ACC112 (cell line): ENCODE results near the gene SLCO4A1.

Experiments used
- H2AFZ ChIP-seq: fragments of 200-600 bp; sonication (generic); one replicate; pipeline ENCODE4 v1.6.0; 2017; ENCODE audit warnings: antibody characterized with exemption, low read length; ENCODE audit not compliant: unreplicated experiment
- H3K27ac ChIP-seq: fragments of 200-600 bp; sonication (generic); 2 replicates; pipeline ENCODE4 v1.5.1; 2014; ENCODE audit warnings: low read depth, mild to moderate bottlenecking, antibody characterized with exemption, low read length, moderate library complexity
- H3K27me3 ChIP-seq: fragments of 200-600 bp; sonication (generic); 2 replicates; pipeline ENCODE4 v1.6.1; 2014; ENCODE audit warnings: mild to moderate bottlenecking, antibody characterized with exemption, low read length, moderate library complexity, mixed read lengths; ENCODE audit not compliant: insufficient read depth
- H3K36me3 ChIP-seq: fragments of 200-600 bp; sonication (generic); 2 replicates; pipeline ENCODE4 v1.6.1; 2016; ENCODE audit warnings: mild to moderate bottlenecking, antibody characterized with exemption, low read length, moderate library complexity, mixed read lengths; ENCODE audit not compliant: insufficient read depth
- H3K4me1 ChIP-seq: fragments of 200-600 bp; sonication (generic); one replicate; pipeline ENCODE4 v1.6.1; 2016; ENCODE audit warnings: low read length, mixed read lengths; ENCODE audit not compliant: insufficient read depth, unreplicated experiment, control insufficient read depth
- H3K4me3 ChIP-seq: fragments of 200-600 bp; sonication (generic); 2 replicates; pipeline ENCODE4 v1.5.1; 2014; ENCODE audit warnings: mild to moderate bottlenecking, low read depth, low read length
- H3K79me2 ChIP-seq: fragments of 200-600 bp; sonication (generic); one replicate; pipeline ENCODE4 v1.6.0; 2016; ENCODE audit warnings: low read length; ENCODE audit not compliant: control insufficient read depth, unreplicated experiment, insufficient read depth

The SLCO4A1 gene

DNA sequence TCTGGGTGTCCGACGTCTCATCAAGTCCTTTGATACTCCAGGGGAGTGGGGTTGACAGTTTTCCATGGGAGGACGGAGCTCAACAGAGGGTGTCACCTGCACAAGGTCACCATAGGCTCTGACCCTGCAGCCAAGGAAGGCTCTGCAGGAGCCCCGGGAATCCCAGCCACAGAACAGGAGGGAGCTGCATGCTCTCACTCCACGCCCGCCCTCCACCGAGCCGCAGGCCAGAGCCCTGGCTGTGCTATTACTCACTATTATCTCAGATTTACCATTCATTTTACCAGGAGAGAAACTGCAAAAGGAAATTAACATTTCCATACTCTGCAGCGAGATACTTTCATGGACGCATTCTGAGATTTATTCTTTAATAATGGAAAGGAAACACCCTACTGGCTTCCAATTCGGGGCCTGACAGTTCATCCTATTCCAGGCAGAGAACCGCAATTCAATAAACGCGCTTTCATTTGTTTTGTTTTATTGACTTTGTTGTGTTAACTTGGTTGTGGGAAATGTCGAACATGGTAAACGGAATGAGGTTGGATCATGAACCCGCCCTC is 48.0 kb downstream of the SLCO4A1 start:
- no peak overlapping the region for H2AFZ ChIP-seq
- H3K36me3 ChIP-seq, result no peaks in the 10 kb centered on the region
- no peak overlapping the region for H3K27ac ChIP-seq
- peaks cover 21% of the 10 kb centered on the region for H3K27me3 ChIP-seq
- H3K4me3 ChIP-seq, result no peak overlapping the region
- no peaks in the 10 kb centered on the region for H3K4me1 ChIP-seq
- no peaks in the 10 kb centered on the region for H3K79me2 ChIP-seq

DNA sequence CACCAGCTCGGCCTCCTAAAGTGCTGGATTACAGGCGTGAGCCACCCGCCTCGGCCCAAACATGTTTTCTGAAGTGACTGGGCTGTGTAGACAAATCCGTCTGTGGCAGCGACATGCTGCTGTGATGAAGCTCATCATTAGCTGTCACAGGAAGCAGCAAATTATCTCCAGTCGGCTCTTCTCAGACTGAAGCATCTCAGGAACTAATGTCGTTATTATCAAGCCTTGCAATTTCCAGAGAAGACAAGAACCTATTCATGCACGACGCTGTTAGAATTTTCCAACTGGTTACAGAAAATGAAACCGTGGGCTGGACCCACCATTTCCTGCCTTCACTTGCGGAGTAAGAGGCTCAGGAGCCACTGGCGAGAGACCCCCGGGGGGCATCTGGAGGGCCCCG is 49.2 kb downstream of the SLCO4A1 start:
- no peak overlapping the region for H3K4me3 ChIP-seq
- H2AFZ ChIP-seq, result no peak overlapping the region
- H3K4me1 ChIP-seq, result no peaks in the 10 kb centered on the region
- no peak overlapping the region for H3K27ac ChIP-seq
- H3K27me3 ChIP-seq, result peaks cover 15% of the 10 kb centered on the region; the same call in 1 of the 2 replicates
- no peaks in the 10 kb centered on the region for H3K36me3 ChIP-seq
- no peaks in the 10 kb centered on the region for H3K79me2 ChIP-seq

DNA sequence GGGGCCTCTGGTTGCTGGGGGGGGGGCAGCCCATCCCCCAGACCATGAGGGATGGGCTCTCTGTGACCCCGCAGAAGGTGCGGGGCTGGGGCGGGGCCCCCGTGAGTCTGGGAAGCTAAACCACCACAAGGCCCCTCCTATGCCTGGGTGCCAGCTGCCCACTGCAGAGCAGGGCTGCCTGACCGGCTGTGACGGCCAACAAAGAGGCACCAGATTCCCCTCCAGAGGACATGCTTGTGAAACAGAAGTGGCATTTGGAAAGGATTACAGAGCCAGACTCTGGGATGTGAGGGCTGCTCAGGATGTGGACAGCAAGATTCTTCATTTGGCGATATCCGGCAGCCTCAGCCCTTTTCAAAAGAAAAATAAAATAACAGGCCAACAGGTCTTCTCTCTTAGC is 49.9 kb downstream of the SLCO4A1 start:
- no peaks in the 10 kb centered on the region for H3K36me3 ChIP-seq
- H3K4me3 ChIP-seq, result no peak overlapping the region
- H2AFZ ChIP-seq, result no peak overlapping the region
- H3K27ac ChIP-seq, result no peak overlapping the region
- no peaks in the 10 kb centered on the region for H3K79me2 ChIP-seq
- H3K27me3 ChIP-seq, result peaks cover 15% of the 10 kb centered on the region; the same call in 1 of the 2 replicates
- H3K4me1 ChIP-seq, result no peaks in the 10 kb centered on the region

DNA sequence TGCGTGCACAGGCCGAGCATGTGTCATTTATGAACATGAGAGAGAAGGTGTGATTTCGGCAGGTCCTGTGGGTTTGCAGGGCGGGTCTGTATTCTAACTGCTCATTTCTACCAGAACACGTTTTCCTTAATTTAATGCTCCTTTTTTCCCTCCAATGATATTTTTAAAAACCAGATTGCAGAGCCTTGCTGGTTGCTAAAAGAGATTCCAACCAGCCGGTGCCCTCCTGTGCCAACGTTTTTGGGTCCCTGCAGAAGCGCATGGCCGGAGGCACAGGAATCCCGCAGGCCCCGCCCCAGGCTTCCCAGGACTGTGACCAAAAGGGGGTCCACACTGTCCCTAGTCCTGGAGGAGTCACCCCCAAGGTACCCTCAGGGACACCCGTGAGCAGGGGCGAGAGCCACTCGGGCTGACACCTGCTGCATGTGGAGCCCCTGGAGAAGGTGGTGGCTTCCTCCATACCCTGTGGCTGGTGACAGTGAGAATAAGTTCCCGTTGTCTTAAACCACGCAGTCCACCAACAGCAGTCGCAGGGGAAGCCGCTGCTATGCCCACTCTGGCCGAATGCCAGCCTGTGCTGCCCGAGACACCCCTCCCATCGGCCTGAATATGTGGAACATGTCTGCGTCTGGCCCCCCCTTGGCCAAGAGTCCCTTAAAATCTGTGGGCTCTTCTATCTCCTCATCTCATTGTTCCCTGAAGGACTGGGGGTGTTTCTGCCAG is 50.7 kb downstream of the SLCO4A1 start:
- Histone ChIP-seq H3K27me3 (peaks cover 15% of the 10 kb centered on the region; the same call in 1 of the 2 replicates), H3K36me3 (no peaks in the 10 kb centered on the region), H3K79me2 (no peaks in the 10 kb centered on the region), H2AFZ (no peak overlapping the region), H3K27ac (no peak overlapping the region), H3K4me3 (no peak overlapping the region), H3K4me1 (no peaks in the 10 kb centered on the region)

DNA sequence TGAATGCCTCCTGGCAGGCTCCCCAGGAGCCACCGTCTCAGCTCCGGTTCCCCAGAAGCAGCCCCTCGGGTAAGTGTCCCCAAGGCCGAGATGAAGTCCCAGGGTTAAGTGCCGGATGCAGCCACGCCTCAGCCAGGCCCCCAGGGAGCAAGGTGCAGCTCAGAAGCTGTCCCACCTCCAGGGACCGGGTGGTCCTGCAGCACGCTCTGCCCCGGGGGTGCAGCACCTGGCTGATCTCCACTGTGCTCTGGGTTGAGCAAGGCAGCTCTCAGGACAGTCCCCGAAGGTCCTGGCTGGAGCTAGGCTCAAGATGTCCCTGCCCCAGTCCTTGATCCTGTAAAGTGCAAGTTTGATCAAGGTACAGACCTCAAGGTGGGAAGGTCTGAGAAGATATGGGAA is 51.2 kb downstream of the SLCO4A1 start:
- Histone ChIP-seq H2AFZ (no peak overlapping the region), H3K36me3 (no peaks in the 10 kb centered on the region), H3K4me1 (no peaks in the 10 kb centered on the region), H3K79me2 (no peaks in the 10 kb centered on the region), H3K27ac (no peak overlapping the region), H3K27me3 (peaks cover 15% of the 10 kb centered on the region; the same call in 1 of the 2 replicates), H3K4me3 (no peak overlapping the region)

DNA sequence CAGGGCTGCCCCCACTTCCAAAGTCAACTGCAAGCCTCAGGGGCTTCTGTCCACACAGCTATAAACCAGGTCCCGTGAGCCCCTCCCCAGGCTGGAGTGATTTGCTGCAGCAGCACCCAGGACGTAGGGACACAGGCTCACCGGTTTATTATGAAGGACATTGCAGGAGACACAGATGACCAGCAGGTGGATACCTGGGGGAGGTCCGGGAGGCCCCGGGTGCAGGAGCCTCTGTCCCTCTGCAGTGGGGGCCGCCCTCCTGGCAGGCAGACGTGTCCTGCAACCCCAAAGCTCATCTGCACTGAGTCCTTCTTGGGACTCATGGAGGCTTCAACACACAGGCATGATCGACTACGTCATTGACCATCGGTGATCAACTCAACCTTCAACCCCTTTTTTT is 51.8 kb downstream of the SLCO4A1 start:
- H2AFZ ChIP-seq, result no peak overlapping the region
- H3K27me3 ChIP-seq, result peaks cover 15% of the 10 kb centered on the region; the same call in 1 of the 2 replicates
- H3K36me3 ChIP-seq, result no peaks in the 10 kb centered on the region
- no peaks in the 10 kb centered on the region for H3K79me2 ChIP-seq
- H3K27ac ChIP-seq, result no peak overlapping the region
- no peak overlapping the region for H3K4me3 ChIP-seq
- H3K4me1 ChIP-seq, result no peaks in the 10 kb centered on the region

DNA sequence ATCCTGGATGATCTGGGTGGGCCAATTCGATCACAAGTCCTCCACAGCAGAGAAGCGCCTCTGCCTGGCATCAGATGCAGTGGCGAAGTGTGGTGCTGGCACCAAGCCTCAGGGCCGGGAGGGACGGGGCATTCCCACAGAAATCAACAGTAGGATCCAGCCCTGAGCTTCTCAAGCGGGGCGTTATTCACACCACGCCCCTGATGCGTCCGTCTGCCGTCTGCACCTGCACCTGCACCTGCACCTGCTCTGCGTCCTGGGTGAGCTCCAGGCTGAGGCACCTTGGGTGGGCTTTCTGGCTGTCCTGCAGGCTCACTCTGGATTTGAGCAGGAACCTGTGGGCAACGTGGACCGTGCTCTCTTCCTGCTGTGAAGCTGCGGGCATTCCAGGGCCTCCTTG is 52.6 kb downstream of the SLCO4A1 start:
- H3K27ac ChIP-seq, result no peak overlapping the region
- H3K4me3 ChIP-seq, result no peak overlapping the region
- H3K79me2 ChIP-seq, result no peaks in the 10 kb centered on the region
- H3K36me3 ChIP-seq, result no peaks in the 10 kb centered on the region
- H3K4me1 ChIP-seq, result no peaks in the 10 kb centered on the region
- H2AFZ ChIP-seq, result no peak overlapping the region
- H3K27me3 ChIP-seq, result peaks cover 15% of the 10 kb centered on the region; the same call in 1 of the 2 replicates

DNA sequence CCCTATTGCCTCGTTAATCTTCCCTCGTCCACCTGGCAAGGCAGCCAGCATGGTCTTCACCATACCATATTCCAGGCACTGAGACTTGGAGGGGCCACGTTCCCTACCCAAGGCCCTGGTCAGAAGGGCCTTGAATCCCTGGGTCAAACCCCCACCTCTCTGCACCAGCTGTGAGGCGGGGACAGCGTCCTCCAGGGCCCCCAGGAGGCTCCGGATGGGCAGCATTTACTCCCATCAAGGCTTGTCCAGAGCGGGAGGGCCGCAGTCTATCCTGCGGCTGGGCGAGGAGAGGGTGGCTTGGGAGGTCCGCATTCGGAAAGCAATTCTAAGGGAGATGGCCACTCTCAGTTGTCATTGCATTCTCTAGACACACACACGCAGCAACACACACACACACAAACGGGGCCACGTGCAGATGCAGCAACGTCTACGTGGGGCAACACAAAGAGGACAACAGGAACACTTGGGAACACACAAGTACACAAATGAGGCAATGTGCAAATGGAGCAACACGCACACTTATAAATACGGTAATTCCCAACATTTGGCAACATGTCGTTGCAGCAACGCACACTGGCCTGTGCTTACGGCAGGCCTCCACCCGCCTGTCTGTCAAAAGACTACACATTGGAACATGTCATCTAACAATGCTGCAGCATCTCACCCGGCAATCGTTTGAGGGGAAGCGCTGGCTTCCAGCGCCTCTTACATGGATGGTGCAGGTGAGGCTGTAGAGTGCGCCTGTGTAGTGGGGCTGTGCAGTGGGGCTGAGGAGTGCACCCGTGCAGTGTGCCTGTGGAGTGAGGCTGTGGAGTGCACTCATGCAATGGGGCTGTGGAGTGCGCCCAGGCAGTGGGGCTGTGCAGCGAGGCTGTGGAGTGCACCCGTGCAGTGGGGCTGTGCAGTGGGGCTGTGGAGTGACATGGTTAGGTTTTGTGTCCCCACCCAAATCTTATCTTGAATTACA is 53.4 kb downstream of the SLCO4A1 start:
- Histone ChIP-seq H3K79me2 (no peaks in the 10 kb centered on the region), H3K27me3 (peaks cover 15% of the 10 kb centered on the region; the same call in 1 of the 2 replicates), H3K4me1 (no peaks in the 10 kb centered on the region)

DNA sequence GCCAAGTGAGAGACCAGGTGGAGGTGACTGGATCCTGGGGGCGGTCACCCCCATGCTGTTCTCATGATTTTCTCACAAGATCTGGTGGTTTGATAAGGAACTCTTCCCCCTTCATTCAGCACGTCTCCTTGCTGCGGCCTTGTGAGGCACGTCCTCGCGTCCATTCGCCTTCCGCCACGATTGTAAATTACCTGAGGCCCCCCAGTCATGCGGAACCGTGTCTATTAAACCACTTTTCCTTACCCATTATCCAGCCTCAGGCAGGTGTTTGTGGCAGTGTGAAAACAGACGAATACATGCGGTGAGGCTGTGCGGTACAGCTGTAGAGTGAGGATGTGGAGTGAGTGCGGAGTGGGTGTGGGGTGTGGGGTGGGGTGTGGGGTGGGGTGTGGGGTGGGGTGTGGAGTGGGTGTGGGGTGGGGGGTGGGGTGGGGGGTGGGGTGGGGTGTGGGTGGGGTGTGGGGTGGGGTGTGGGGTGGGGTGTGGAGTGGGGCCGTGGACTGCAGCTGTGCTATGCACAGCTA is 54.2 kb downstream of the SLCO4A1 start:
- H3K4me3 ChIP-seq, result no peak overlapping the region
- H2AFZ ChIP-seq, result no peak overlapping the region
- H3K4me1 ChIP-seq, result no peaks in the 10 kb centered on the region
- peaks cover 15% of the 10 kb centered on the region; the same call in 1 of the 2 replicates for H3K27me3 ChIP-seq
- no peaks in the 10 kb centered on the region for H3K36me3 ChIP-seq
- no peak overlapping the region for H3K27ac ChIP-seq
- no peaks in the 10 kb centered on the region for H3K79me2 ChIP-seq

More for the DNA sequence above, 53.4 kb downstream of the SLCO4A1 start:
- H3K27ac ChIP-seq, result no peak overlapping the region
- H2AFZ ChIP-seq, result no peak overlapping the region
- H3K4me3 ChIP-seq, result no peak overlapping the region
- no peaks in the 10 kb centered on the region for H3K36me3 ChIP-seq

DNA sequence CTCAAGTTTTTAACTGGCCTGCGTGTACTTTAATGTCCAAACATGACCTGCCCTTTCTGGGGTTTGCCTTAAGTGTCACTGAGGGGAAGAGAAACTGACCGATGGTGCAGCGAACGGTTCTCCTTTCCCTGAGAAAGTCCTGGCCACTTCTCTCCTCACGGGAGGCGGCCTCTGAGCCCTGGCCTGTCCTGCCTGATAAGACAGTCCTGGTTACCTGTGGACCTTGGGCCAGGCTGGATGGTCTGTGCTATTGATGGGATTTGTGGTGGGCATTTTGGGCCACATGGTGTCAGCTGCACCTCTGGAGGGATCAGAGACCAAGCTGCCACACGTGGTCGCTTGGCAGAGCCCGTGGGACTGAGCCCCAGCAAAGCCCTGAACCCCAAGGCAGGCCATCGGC is 54.7 kb downstream of the SLCO4A1 start:
- no peak overlapping the region for H2AFZ ChIP-seq
- no peak overlapping the region for H3K27ac ChIP-seq
- no peaks in the 10 kb centered on the region for H3K36me3 ChIP-seq
- H3K4me1 ChIP-seq, result no peaks in the 10 kb centered on the region
- no peaks in the 10 kb centered on the region for H3K79me2 ChIP-seq
- H3K27me3 ChIP-seq, result peaks cover 15% of the 10 kb centered on the region; the same call in 1 of the 2 replicates
- no peak overlapping the region for H3K4me3 ChIP-seq
